Activated CD8-positive, alpha-beta memory T cell treated with anti-CD3 and anti-CD28 coated beads for 36 hours (primary cell): ENCODE results near the gene AKTIP. TPM values are rescaled to one million over a fixed set of nuclear protein-coding genes. Genes with fewer than 3 reads are reported as not detected.
"Not testable (repeated sequence)": the region's sequence is repeated elsewhere in the genome, so short reads cannot be mapped to it uniquely, and the experiment has no call there.

Source experiments
- CTCF ChIA-PET: fragments of 350-600 bp; sonication (Branson Sonifier 250); formaldehyde crosslinking; loops from one replicate; lab custom pipeline; 2021; ENCODE audit warnings: antibody characterized with exemption; lab: Charles Lee
- POLR2A ChIA-PET: fragments of 350-600 bp; sonication (Branson Sonifier 250); formaldehyde crosslinking; loops from one replicate; lab custom pipeline; 2021; ENCODE audit warnings: antibody characterized with exemption; lab: Charles Lee
- total RNA-seq, 2 experiments: library from RNA; stranded (reverse); gene quantifications; one replicate each; pipeline ENCODE4 v1.2.3, GENCODE V29; 2021

The AKTIP gene
- 10 to 100 TPM; 26.5 to 28.7 TPM for total RNA-seq

DNA sequence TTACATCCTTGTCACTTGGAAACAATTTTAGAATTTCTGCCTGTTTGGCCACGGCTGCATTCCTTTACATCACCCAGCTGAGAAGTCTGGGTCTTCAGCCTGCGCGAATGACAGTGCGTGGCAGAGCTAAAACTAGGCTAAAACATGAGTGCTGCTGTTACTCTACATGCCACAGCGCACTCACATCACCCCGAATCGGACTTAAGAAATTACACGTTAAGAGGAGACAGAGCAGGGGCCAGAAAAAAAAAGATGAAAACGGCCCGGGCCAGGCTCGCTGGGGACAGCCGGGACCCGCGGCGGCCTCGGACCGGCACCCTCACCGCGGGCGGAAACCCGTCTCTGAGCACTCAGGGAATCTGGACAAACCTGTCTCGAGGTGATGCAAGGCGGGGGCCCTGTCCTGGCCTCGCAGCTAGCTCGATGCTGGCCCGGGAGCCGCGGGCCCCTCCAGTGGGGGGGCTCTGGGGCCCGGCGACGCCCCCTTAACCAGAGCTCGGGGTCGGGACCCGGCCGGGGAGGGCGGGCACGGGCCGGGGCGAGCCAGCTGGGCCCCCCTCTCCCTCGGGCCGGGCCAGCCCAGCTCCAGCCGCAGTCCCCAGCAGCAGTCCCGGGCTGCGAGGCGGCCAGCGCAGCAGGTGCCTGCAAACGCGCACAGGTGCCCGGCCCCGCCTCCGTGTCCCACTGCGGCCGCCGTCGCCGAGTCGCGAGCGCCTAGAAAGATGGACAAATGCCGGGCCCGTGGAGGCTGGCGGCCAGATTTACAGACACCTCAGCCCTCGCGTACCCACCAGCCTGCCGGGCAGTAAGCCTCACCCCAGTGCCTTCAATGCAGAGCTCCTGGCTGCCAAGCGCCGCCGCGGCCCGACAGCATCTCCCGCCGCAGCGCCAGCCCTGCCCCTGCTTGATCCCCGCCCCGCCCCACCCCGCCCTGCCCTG lies at the start of gene AKTIP:
TSS of gene AKTIP (minus strand) at position 879 of the 939 bp plus-strand sequence. CDS start 2,950 bp downstream, outside the sequence.
- ChIA-PET CTCF (interaction anchor here (1.3 kb wide), 1 partner anchor 10 kb away, joined by 3 read pairs; no protein-coding TSS in a partner anchor), POLR2A (interaction anchor here (0.6 to 2.5 kb wide), 6 partner anchors 10 to 397 kb away, joined by 3 to 20 read pairs (median 4); partner anchors contain the start of gene RBL2)

DNA sequence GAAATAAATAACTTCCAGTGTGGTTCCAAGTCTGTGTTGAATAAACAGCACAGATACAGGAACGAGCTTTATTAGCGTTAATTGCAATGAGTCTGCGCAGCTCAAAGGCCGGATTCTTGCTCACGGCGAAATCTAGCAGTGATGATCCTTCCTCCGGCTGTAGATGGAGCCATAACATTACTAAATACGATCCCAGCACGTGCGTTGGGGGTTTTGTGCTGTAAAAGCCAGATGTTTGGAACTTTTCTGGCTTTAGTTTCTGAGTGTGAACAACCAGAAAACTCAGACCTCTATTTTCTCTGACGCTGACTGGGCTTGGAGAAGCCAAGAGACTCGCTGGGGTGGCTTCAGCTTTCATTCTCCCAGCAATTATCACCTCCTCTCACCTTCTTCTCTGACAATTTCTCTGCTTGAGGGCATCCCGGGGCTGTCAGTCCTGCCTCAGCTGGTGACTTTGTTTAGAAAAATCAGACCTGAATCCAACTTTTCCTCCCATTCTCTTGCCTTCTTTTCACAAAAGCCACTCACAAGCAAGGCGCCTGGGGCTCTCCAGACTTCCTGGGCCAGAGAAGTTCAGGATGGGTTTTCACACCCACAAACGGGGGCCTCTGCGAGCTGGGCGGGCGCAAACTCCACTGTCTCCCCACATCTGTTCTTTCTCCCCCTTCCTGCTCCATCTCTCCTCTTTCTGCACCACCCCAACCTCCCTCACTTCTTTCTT lies 47.1 kb upstream of the AKTIP start:
- ChIA-PET POLR2A (no interaction called here), CTCF (interaction anchor here (0.8 kb wide), 1 partner anchor 40 kb away, joined by 3 read pairs; no protein-coding TSS in a partner anchor)

DNA sequence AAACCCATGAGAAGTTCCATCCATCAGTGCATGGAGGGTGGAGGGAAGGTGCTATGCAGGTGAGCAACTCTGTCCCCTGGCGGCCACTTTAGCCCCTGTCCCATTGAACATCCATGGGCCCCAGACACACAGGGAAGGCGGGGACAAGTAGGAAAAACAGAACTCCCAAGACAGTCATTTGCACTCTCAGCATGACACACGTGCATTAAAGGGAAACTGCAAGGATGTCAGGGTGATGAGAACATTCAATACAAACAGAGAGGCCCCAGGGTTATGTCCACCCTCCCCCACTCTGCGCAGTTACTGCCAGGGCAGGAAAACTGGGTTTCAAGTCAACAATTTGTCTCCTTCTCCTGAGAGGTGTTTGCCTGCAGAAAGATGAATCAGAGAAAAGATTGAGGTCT lies 44.0 kb upstream of the AKTIP start:
- CTCF ChIA-PET: no interaction called here

DNA sequence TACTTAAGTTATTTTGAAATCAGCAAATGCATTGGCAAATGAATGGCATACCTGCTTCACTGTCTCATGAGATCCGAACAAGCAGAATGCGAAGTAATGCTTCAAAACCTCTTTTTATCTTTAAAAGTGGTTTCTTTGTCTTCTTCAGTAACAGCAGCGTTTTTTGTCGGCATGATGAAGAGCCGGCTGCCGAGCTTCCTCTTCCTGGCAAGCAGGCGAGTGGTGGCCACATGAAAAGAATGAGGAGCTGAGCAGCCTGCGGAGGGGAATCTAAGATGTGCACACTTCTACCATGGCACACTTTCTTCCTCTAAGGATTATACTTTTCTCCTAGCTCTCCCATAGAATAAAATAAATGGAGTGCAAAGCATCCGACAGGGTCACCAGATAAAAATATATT lies 42.4 kb upstream of the AKTIP start:
- POLR2A ChIA-PET: no interaction called here
- CTCF ChIA-PET: interaction anchor here (1.3 kb wide), 1 partner anchor 10 kb away, joined by 3 read pairs; no protein-coding TSS in a partner anchor

More for the DNA sequence above, 44.0 kb upstream of the AKTIP start:
- POLR2A ChIA-PET: no interaction called here

DNA sequence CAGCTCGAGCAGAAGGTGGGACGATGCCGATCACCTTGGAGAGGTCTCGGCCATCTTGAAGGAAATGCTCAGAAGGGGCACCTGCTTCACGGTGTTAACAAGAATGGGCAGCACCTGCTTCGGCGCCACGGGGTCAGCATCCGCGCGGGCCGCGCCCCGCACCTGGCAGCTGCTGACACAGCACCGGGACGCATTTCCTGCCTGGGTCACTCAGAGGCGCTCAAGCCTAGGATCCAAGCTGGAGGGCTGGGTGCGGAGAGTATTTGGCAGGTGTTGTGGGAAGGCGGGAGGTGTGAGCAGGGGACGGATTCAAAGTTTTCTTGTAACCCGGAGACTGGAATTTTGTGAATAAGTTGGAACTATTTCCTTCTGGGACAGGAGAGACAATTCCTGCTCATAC lies 39.3 kb upstream of the AKTIP start:
- CTCF ChIA-PET: no interaction called here

GRCh38 chr16:53541326-53541725 lies 38.3 kb upstream of the AKTIP start:
- POLR2A ChIA-PET: no interaction called here
- CTCF ChIA-PET: no interaction called here

More for the DNA sequence above, 39.3 kb upstream of the AKTIP start:
- POLR2A ChIA-PET: no interaction called here

DNA sequence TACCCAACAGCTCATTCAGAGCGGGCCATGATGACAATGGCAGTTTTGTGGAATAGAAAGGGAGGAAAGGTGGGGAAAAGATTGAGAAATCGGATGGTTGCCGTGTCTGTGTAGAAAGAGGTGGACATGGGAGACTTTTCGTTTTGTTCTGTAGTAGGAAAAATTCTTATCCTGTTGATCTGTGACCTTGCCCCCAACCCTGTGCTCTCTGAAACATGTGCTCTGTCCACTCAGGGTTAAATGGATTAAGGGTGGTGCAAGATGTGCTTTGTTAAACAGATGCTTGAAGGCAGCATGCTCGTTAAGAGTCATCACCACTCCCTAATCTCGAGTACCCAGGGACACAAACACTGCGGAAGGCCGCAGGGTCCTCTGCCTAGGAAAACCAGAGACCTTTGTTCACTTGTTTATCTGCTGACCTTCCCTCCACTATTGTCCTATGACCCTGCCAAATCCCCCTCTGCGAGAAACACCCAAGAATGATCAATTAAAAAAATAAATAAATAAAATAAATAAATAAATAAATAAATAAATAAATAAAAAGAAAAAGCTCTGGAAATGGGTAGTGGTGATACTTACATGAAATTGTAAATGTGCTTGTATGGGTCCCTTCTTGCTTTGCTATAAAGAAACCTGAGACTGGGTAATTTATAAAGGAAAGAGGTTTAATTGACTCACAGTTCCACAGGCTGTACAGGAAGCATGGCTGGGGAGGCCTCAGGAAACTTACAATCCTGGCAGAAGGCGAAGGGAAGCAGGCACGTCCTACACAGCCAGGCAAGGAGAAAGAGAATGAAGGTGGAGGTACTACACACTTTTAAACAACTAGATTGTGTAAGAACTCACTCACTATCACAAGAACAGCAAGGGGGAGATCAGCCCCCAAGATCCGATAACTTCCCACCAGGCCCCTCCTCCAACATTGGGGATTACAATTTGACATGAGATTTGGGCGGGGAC lies 37.0 kb upstream of the AKTIP start:
- CTCF ChIA-PET, POLR2A ChIA-PET: not testable (repeated sequence)

GRCh38 chr16:53539346-53539745 lies 36.3 kb upstream of the AKTIP start:
- POLR2A ChIA-PET, CTCF ChIA-PET: not testable (repeated sequence)

- ChIA-PET POLR2A (no interaction called here), CTCF (no interaction called here)
Observed at GRCh38 chr16:53537626-53538025, 34.6 kb upstream of the AKTIP start.

DNA sequence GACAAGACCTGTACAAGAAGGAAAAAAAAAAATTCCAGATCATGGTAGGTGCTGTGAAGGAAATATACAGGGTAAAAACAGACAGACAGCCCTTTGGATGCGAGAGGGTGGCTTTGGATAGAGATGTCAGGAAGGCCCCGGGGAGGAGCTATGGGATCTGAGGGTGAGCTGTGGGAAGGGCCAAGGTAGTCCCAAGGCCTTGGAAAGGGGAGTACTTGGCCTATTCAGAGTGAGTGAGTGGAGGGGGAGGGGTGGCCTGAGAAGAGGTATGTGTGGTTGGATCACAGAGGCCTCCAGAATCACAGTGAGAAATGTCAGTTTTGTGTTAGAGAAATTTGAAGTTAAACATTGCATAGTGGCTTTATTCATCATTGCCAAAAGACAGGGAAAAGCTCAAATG lies 31.2 kb upstream of the AKTIP start:
- ChIA-PET CTCF (interaction anchor here (0.6 to 1.4 kb wide), 2 partner anchors 10 to 168 kb away, joined by 3 to 6 read pairs; no protein-coding TSS in a partner anchor), POLR2A (interaction anchor here (1.0 kb wide), 1 partner anchor 30 kb away, joined by 3 read pairs; no protein-coding TSS in a partner anchor)

DNA sequence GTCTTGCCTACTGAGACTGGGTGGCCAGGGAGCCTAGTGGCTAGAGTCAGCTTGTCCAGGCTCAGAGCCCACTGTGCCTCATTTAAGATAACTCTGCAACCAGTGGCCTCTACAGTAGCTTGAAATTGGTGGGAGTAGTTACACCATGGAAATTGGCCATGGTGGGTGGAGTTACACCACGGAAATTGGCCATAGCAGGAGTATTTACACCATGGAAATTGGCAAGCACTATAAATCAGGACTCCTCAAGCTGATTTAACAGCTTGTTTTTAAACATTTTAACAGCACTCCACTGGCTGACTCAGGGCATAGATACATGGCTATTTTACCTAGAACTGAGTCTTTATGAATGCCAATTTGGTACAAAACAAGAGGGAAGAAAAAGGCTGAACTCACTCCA lies 27.7 kb upstream of the AKTIP start:
- ChIA-PET POLR2A (no interaction called here), CTCF (no interaction called here)

DNA sequence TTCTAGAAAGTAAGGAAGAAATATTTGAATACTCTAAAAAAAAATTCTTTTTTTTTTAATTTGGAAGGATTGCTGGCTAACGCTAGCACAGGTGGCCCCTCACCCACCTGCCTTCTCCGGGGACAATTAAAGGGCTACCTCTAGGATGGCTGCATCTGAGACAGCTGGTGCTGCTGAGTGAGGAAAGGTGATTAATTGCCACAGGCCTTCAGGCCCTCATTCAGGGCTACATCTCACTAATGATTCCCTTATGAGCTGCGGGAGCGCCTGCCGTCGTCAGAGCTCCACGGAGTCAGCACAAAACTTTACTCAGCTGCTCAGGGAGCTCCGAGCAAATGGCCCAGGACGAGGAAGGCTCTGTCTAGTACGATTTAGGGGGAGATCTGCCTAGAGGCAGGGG lies 27.0 kb upstream of the AKTIP start:
- POLR2A ChIA-PET: no interaction called here

DNA sequence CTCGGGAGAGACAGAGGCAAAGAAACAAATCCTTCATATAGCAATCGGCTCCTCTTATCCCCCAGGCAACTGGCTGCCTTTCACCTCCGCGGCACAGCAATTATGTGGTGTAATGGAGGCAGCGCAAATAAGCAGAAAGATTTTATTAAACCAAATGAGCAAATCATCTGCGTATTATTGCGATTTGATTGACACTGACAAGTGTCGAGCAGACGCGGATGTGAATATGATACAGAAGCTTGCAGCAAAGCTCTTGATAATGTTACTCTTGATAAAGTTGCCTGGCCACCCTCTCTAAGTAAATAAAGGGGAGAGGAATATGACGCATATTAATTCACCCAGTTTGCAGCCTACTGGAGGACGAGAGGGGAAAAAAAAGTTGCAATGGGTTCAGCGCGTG lies 26.5 kb upstream of the AKTIP start:
- CTCF ChIA-PET: interaction anchor here (0.6 kb wide), 1 partner anchor 475 kb away, joined by 3 read pairs; the partner anchor contains the start of gene CHD9
- POLR2A ChIA-PET: no interaction called here

More for the DNA sequence above, 27.0 kb upstream of the AKTIP start:
- CTCF ChIA-PET: interaction anchor here (0.6 kb wide), 1 partner anchor 475 kb away, joined by 3 read pairs; the partner anchor contains the start of gene CHD9

GRCh38 chr16:53528797-53529196 lies 25.8 kb upstream of the AKTIP start:
- POLR2A ChIA-PET: no interaction called here
- CTCF ChIA-PET: no interaction called here

- ChIA-PET POLR2A (no interaction called here), CTCF (no interaction called here)
Observed at GRCh38 chr16:53523971-53524548, 21.1 kb upstream of the AKTIP start.

- CTCF ChIA-PET: interaction anchor here (0.6 kb wide), 1 partner anchor 117 kb away, joined by 3 read pairs; no protein-coding TSS in a partner anchor
- POLR2A ChIA-PET: no interaction called here
Observed at GRCh38 chr16:53523126-53523804, 20.3 kb upstream of the AKTIP start.

GRCh38 chr16:53519417-53520091 lies 16.5 kb upstream of the AKTIP start:
- ChIA-PET CTCF (no interaction called here), POLR2A (interaction anchor here (0.9 to 1.2 kb wide), 2 partner anchors 17 kb away, joined by 3 to 4 read pairs; no protein-coding TSS in a partner anchor)
